ENCODE results near the gene GNAL.

DNA sequence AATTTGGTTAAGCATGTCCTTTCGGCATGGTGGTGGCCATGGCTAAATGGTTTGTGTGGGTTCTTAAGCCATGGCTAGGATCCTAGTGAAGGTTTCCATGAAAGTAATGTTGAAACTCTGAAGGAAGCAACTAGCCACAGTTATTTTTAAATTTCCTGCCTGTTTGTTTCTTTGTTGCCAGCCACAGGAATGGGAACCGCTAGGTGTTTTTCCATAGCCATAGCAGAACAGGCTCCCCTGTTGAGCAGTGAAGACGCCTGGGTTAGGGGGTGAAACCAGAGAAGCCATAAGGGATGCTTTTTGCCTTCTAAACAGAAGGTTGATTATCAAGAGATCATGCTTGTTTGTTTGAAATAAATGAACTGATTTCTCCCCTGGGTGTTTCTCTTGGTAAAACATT lies 102.1 kb downstream of the GNAL start:
- TF ChIP-seq, protein P1, sequence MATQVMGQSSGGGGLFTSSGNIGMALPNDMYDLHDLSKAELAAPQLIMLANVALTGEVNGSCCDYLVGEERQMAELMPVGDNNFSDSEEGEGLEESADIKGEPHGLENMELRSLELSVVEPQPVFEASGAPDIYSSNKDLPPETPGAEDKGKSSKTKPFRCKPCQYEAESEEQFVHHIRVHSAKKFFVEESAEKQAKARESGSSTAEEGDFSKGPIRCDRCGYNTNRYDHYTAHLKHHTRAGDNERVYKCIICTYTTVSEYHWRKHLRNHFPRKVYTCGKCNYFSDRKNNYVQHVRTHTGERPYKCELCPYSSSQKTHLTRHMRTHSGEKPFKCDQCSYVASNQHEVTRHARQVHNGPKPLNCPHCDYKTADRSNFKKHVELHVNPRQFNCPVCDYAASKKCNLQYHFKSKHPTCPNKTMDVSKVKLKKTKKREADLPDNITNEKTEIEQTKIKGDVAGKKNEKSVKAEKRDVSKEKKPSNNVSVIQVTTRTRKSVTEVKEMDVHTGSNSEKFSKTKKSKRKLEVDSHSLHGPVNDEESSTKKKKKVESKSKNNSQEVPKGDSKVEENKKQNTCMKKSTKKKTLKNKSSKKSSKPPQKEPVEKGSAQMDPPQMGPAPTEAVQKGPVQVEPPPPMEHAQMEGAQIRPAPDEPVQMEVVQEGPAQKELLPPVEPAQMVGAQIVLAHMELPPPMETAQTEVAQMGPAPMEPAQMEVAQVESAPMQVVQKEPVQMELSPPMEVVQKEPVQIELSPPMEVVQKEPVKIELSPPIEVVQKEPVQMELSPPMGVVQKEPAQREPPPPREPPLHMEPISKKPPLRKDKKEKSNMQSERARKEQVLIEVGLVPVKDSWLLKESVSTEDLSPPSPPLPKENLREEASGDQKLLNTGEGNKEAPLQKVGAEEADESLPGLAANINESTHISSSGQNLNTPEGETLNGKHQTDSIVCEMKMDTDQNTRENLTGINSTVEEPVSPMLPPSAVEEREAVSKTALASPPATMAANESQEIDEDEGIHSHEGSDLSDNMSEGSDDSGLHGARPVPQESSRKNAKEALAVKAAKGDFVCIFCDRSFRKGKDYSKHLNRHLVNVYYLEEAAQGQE (IDR thresholded peaks at IDR 0.05; ENCODE audit: insufficient read depth in 1 of 2, low read depth in 2 of 2, low read length in 2 of 2), result no peak
- no peak for TF ChIP-seq TAF1 (IDR thresholded peaks at IDR 0.05; ENCODE audit: borderline replicate concordance, insufficient read depth, low read length)
- TF ChIP-seq POLR2AphosphoS5 (IDR thresholded peaks at IDR 0.05; ENCODE audit: low read depth, low read length), result no peak
- no peak for TF ChIP-seq SIN3A (IDR thresholded peaks at IDR 0.05; ENCODE audit: borderline replicate concordance, insufficient read depth, low read length)
